ENCODE measurements around the gene GOLIM4. TPM values are rescaled to one million over a fixed set of nuclear protein-coding genes. Genes with fewer than 3 reads are reported as not detected.

The GOLIM4 gene
- total RNA-seq, 2 experiments from 2014 or later = 1.6 to 1.7 TPM

GRCh38 chr3:168117853-168118313, 22.2 kb upstream of the GOLIM4 start:
- Mint-ChIP-seq H3K27me3 (peaks cover 2% of the 10 kb centered on the region), H3K27ac (no peak overlapping the region), H3K4me1 (no peaks in the 10 kb centered on the region), H3K36me3 (ENCODE audit: low read depth) (no peaks in the 10 kb centered on the region), H3K9me3 (no peaks in the 10 kb centered on the region), H3K4me3 (no peak overlapping the region)
- DNase-seq = no peak
- POLR2A ChIA-PET = no interaction called here
- CTCF ChIA-PET = interaction anchor here (1.1 to 1.3 kb wide), 2 partner anchors 16 to 50 kb away, joined by 3 read pairs; no protein-coding TSS in a partner anchor

GRCh38 chr3:168117059-168117458, 21.3 kb upstream of the GOLIM4 start:
- Mint-ChIP-seq H3K36me3 (ENCODE audit: low read depth) (no peaks in the 10 kb centered on the region), H3K4me3 (no peak overlapping the region), H3K9me3 (no peaks in the 10 kb centered on the region), H3K4me1 (no peaks in the 10 kb centered on the region), H3K27me3 (peaks cover 2% of the 10 kb centered on the region), H3K27ac (no peak overlapping the region)
- ChIA-PET CTCF (no interaction called here), POLR2A (no interaction called here)
- no peak for DNase-seq

GRCh38 chr3:168116279-168116678, 20.6 kb upstream of the GOLIM4 start:
- ChIA-PET CTCF (no interaction called here), POLR2A (no interaction called here)
- Mint-ChIP-seq H3K4me3 (no peak overlapping the region), H3K36me3 (ENCODE audit: low read depth) (no peaks in the 10 kb centered on the region), H3K27ac (no peak overlapping the region), H3K9me3 (no peaks in the 10 kb centered on the region), H3K4me1 (no peaks in the 10 kb centered on the region), H3K27me3 (peaks cover 2% of the 10 kb centered on the region)
- no peak for DNase-seq

GRCh38 chr3:168113848-168114247, 18.1 kb upstream of the GOLIM4 start:
- POLR2A ChIA-PET = no interaction called here

GRCh38 chr3:168112894-168113293, 17.2 kb upstream of the GOLIM4 start:
- CTCF ChIA-PET = interaction anchor here (0.6 kb wide), 1 partner anchor 699 kb away, joined by 3 read pairs; no protein-coding TSS in a partner anchor
- H3K9me3 Mint-ChIP-seq = no peaks in the 10 kb centered on the region
- POLR2A ChIA-PET = no interaction called here
- H3K4me1 Mint-ChIP-seq = no peaks in the 10 kb centered on the region
- H3K4me3 Mint-ChIP-seq = no peak overlapping the region
- no peaks in the 10 kb centered on the region for H3K36me3 Mint-ChIP-seq (ENCODE audit: low read depth)
- peaks cover 2% of the 10 kb centered on the region for H3K27me3 Mint-ChIP-seq
- no peak for DNase-seq
- no peak overlapping the region for H3K27ac Mint-ChIP-seq

More at GRCh38 chr3:168113848-168114247, 18.1 kb upstream of the GOLIM4 start:
- DNase-seq = no peak
- CTCF ChIA-PET = interaction anchor here (0.6 kb wide), 1 partner anchor 111 kb away, joined by 3 read pairs; no protein-coding TSS in a partner anchor
- no peak overlapping the region for H3K27ac Mint-ChIP-seq
- H3K4me1 Mint-ChIP-seq = no peaks in the 10 kb centered on the region
- H3K27me3 Mint-ChIP-seq = peaks cover 2% of the 10 kb centered on the region
- H3K4me3 Mint-ChIP-seq = no peak overlapping the region
- H3K36me3 Mint-ChIP-seq (ENCODE audit: low read depth) = no peaks in the 10 kb centered on the region
- no peaks in the 10 kb centered on the region for H3K9me3 Mint-ChIP-seq

- no peak overlapping the region for H3K4me3 Mint-ChIP-seq
- no peaks in the 10 kb centered on the region for H3K9me3 Mint-ChIP-seq
- H3K27me3 Mint-ChIP-seq = peaks cover 4% of the 10 kb centered on the region
- CTCF ChIA-PET = no interaction called here
- POLR2A ChIA-PET = no interaction called here
- no peak for DNase-seq
- H3K4me1 Mint-ChIP-seq = no peaks in the 10 kb centered on the region
- no peak overlapping the region for H3K27ac Mint-ChIP-seq
- H3K36me3 Mint-ChIP-seq (ENCODE audit: low read depth) = no peaks in the 10 kb centered on the region
Observed at GRCh38 chr3:168104361-168104760, 8.6 kb upstream of the GOLIM4 start.

- H3K4me3 Mint-ChIP-seq = no peak overlapping the region
- CTCF ChIA-PET = no interaction called here
- H3K9me3 Mint-ChIP-seq = no peaks in the 10 kb centered on the region
Observed at GRCh38 chr3:168102735-168103410, 7.1 kb upstream of the GOLIM4 start.

GRCh38 chr3:168100777-168101492, 5.2 kb upstream of the GOLIM4 start:
- Mint-ChIP-seq H3K4me1 (peaks cover 7% of the 10 kb centered on the region), H3K36me3 (ENCODE audit: low read depth) (no peaks in the 10 kb centered on the region), H3K9me3 (no peaks in the 10 kb centered on the region), H3K4me3 (no peak overlapping the region), H3K27me3 (peaks cover 25% of the 10 kb centered on the region), H3K27ac (no peak overlapping the region)
- ChIA-PET CTCF (interaction anchor here (1.2 kb wide), 1 partner anchor 17 kb away, joined by 3 read pairs; no protein-coding TSS in a partner anchor), POLR2A (no interaction called here)
- no peak for DNase-seq

More at GRCh38 chr3:168102735-168103410, 7.1 kb upstream of the GOLIM4 start:
- Mint-ChIP-seq H3K27me3 (peaks cover 9% of the 10 kb centered on the region), H3K4me1 (no peaks in the 10 kb centered on the region), H3K27ac (no peak overlapping the region), H3K36me3 (ENCODE audit: low read depth) (no peaks in the 10 kb centered on the region)
- POLR2A ChIA-PET = no interaction called here
- DNase-seq = no peak

GRCh38 chr3:168097381-168097780, 1.7 kb upstream of the GOLIM4 start:
- Mint-ChIP-seq H3K27me3 (peaks cover 48% of the 10 kb centered on the region), H3K36me3 (ENCODE audit: low read depth) (no peaks in the 10 kb centered on the region), H3K4me1 (peaks cover 14% of the 10 kb centered on the region), H3K27ac (no peak overlapping the region), H3K4me3 (no peak overlapping the region), H3K9me3 (no peaks in the 10 kb centered on the region)
- ChIA-PET POLR2A (no interaction called here), CTCF (no interaction called here)
- DNase-seq = no peak

- Mint-ChIP-seq H3K27ac (peak overlapping the region; percentile 83), H3K4me3 (peak overlapping the region; percentile 73), H3K9me3 (no peaks in the 10 kb centered on the region), H3K4me1 (peaks cover 14% of the 10 kb centered on the region), H3K36me3 (ENCODE audit: low read depth) (no peaks in the 10 kb centered on the region), H3K27me3 (peaks cover 52% of the 10 kb centered on the region)
- POLR2A ChIA-PET = no interaction called here
- CTCF ChIA-PET = no interaction called here
- DNase-seq = peak; percentile 7
Observed at GRCh38 chr3:168096210-168096652, 507 bp upstream of the GOLIM4 start.

- no peak overlapping the region for H3K27ac Mint-ChIP-seq
- peaks cover 48% of the 10 kb centered on the region for H3K27me3 Mint-ChIP-seq
- H3K4me3 Mint-ChIP-seq = peak overlapping the region; percentile 73
- peak; percentile 40 for DNase-seq
- peaks cover 14% of the 10 kb centered on the region for H3K4me1 Mint-ChIP-seq
- POLR2A ChIA-PET = no interaction called here
- CTCF ChIA-PET = no interaction called here
- no peaks in the 10 kb centered on the region for H3K36me3 Mint-ChIP-seq (ENCODE audit: low read depth)
- no peaks in the 10 kb centered on the region for H3K9me3 Mint-ChIP-seq
Observed at GRCh38 chr3:168094877-168095610, 680 bp downstream of the GOLIM4 start.

GRCh38 chr3:168094580-168094876, 1.2 kb downstream of the GOLIM4 start:
- Mint-ChIP-seq H3K9me3 (no peaks in the 10 kb centered on the region), H3K27ac (no peak overlapping the region), H3K36me3 (ENCODE audit: low read depth) (no peaks in the 10 kb centered on the region), H3K27me3 (peaks cover 48% of the 10 kb centered on the region), H3K4me1 (peaks cover 14% of the 10 kb centered on the region), H3K4me3 (peak overlapping the region; percentile 73)
- POLR2A ChIA-PET = no interaction called here
- no peak for DNase-seq
- CTCF ChIA-PET = no interaction called here

- ChIA-PET POLR2A (no interaction called here), CTCF (no interaction called here)
- no peak for DNase-seq
- Mint-ChIP-seq H3K27ac (no peak overlapping the region), H3K36me3 (ENCODE audit: low read depth) (no peaks in the 10 kb centered on the region), H3K4me3 (no peak overlapping the region), H3K4me1 (peaks cover 14% of the 10 kb centered on the region), H3K9me3 (no peaks in the 10 kb centered on the region), H3K27me3 (peaks cover 44% of the 10 kb centered on the region)
Observed at GRCh38 chr3:168093790-168094189, 1.9 kb downstream of the GOLIM4 start.

All from activated CD4-positive, alpha-beta T cell treated with anti-CD3 and anti-CD28 coated beads, Interleukin-2, amount 10 ng/mL, durations not matched to agents 7 days and 5 days (primary cell).